ENCODE results near the gene CCDC110.

CCDC110 gene

DNA sequence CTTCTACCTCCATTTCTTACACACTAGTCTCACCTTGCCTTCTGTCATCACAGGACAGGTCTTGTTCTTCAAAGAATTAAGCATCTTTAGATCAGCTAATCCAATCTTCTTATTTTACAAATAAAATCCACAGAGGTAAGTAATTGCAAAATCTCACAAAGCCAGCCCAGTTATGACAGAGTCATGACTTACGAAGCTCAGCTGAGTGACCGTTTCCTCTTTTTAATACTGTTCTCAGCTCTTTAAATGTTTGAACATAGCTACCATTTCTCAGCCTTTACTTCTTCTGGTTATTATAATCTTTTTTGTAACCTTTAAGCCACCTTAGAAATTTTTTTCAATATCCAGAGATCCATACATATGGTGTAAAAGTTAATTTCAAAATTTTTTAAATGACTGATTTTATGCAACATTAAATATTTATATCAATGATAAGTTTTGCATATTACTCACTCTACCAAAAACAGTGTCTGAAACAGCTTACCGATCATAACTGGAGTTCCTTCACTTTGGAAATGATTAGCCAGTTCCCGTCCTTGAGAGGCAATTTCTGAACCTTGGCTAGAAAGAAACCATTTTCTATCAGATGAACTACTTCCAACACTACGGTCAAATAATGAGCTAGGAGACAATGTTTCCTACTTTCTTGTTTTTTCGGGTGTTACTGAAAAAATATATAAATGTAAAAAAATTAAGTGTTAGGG is 66.1 kb downstream of the CCDC110 start:
- TF ChIP-seq, protein P1, sequence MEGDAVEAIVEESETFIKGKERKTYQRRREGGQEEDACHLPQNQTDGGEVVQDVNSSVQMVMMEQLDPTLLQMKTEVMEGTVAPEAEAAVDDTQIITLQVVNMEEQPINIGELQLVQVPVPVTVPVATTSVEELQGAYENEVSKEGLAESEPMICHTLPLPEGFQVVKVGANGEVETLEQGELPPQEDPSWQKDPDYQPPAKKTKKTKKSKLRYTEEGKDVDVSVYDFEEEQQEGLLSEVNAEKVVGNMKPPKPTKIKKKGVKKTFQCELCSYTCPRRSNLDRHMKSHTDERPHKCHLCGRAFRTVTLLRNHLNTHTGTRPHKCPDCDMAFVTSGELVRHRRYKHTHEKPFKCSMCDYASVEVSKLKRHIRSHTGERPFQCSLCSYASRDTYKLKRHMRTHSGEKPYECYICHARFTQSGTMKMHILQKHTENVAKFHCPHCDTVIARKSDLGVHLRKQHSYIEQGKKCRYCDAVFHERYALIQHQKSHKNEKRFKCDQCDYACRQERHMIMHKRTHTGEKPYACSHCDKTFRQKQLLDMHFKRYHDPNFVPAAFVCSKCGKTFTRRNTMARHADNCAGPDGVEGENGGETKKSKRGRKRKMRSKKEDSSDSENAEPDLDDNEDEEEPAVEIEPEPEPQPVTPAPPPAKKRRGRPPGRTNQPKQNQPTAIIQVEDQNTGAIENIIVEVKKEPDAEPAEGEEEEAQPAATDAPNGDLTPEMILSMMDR (IDR thresholded peaks at IDR 0.05; ENCODE audit: low read depth, low read length): no peak
- H3K4me3 ChIP-seq (ENCODE audit: low read depth, low read length): no peak overlapping the region

DNA sequence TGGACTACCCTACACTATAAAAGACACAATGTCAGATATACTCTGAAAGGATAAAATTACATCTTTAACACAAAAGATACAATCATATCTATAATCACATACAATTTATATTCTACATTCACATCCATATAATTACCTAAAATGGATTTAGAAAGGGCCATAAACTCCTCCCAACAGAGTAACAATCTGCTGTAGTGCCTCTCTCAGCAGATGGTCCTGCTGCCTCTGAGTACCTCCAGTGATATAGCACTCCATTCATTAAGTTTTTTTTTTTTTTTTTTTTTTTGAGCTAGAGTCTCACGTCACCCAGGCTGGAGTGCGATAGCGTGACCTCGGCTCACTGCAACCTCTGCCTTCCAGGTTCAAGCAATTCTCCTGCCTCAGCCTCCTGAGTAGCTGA is 67.5 kb downstream of the CCDC110 start:
- TF ChIP-seq, protein P1 (IDR thresholded peaks at IDR 0.05; ENCODE audit: low read depth, low read length): no peak

DNA sequence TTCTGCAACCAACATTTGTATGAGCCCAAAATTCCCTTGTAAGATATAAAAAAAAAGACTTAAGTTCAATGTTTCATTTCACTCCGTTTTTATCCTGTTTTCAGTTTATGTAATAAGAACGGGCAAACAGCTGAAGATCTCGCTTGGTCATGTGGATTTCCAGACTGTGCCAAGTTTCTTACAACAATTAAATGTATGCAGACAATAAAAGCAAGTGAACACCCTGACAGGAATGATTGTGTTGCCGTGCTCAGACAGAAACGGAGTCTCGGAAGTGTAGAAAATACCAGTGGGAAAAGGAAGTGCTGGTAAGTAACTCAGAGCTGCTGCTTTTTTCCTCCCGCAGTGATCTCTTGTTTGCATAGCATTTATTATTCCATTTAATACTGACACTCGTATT is 72.1 kb downstream of the CCDC110 start:
- no peak overlapping the region for H3K4me3 ChIP-seq (ENCODE audit: low read depth, low read length)
- TF ChIP-seq, protein P1 (IDR thresholded peaks at IDR 0.05; ENCODE audit: low read depth, low read length): no peak

More for the DNA sequence above, 67.5 kb downstream of the CCDC110 start:
- no peak overlapping the region for H3K4me3 ChIP-seq (ENCODE audit: low read depth, low read length)

DNA sequence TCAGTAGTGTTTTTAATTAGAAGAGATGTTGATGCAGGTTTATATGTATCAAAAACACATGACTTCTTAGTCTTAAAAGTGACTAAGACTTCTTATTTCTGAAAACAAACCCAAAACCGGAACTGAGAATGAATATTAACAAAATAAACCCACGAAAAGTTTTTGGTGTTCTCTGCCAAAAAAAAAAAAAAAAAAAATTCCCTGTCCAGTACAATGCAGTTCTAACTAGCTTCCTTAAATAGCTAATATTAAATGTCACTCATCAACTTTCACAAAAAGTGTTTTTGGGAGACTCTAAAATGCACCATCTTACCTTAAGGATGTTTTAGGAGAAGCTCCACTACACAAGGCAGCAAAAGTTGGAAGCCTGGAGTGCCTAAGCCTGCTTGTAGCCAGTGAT is 72.9 kb downstream of the CCDC110 start:
- TF ChIP-seq, protein P1 (IDR thresholded peaks at IDR 0.05; ENCODE audit: low read depth, low read length): no peak
- H3K4me3 ChIP-seq (ENCODE audit: low read depth, low read length): no peak overlapping the region

DNA sequence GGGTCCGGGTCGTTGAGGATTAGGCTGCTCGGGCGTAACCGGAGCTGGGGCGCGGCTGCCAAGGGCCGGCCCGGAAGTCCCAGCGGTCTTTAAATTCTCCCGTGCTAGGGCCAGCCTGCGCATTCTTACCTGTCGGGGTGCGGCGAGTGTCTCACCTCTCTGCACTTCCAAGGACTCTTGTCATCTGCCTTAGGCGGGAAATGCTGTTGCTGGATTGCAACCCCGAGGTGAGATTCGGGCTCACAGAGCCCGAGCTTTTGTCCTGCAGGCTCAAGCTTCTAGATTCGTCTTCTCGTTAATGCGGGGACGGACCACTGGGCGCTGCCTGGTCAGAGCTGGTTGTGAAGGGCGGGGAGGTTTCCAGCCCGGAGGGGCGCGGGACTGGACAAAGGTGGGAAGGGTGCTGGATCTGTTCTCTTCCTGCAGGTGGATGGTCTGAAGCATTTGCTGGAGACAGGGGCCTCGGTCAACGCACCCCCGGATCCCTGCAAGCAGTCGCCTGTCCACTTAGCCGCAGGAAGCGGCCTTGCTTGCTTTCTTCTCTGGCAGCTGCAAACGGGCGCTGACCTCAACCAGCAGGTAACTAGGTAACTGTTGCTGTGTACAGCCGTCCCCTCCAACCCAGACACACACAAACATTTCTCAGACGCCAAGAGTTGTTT is 74.7 kb downstream of the CCDC110 start, which contains the start of gene ANKRD37:
ANKRD37 (plus strand) TSS at position 118 of the 662 bp plus-strand sequence; CDS start at position 201, 83 bp downstream.
- peak within 1 kb of the TSS; percentile 77 for H3K4me3 ChIP-seq (ENCODE audit: low read depth, low read length)
- TF ChIP-seq, protein P1 (IDR thresholded peaks at IDR 0.05; ENCODE audit: low read depth, low read length): no peak

DNA sequence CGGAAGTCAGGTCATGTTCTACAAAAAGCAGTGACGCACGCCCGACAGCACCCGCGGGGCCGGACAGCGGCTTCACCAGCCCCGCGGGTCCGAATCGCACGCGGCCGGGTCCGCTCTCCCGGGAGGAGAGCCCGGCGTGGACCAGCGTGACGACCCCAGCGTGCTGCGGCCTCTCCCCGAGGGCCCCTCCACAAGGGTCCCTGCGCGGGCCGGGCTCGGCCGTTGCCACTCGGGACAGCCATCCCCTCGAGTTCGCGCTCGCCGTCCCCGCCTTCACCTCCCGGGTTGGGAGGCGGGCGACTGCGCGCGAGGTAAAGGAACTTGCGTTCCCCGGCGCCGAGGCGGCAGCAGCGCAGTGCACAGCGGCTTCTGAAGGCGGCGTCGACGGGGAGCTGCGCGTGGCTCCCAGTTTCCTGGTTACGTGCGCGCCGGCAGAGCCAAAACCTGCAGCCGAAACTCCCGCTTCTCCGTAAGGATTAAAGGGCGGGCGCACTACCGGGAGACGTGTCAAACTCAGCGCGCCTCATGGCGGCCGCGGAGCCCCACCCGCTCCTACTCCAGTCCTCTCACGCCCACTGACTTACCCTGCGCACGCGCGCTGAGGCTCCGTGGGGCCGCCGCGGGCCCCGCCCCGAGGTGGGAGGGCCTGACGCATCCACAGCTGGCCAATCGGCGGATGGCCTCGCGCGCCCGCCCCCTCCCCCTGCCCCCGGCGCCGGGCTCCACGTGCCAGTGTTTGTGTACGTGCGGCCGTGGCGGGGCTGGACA is 75.4 kb downstream of the CCDC110 start:
- TF ChIP-seq, protein P1 (IDR thresholded peaks at IDR 0.05; ENCODE audit: low read depth, low read length): no peak
- peak overlapping the region; percentile 77 for H3K4me3 ChIP-seq (ENCODE audit: low read depth, low read length)
